GM18861 (cell line): ENCODE results near the gene ELK3.

Experiments used
- ATAC-seq: cut with Tn5 transposase; IDR thresholded peaks from one replicate; pipeline ENCODE4 v1.9.1; 2021; ENCODE audit not compliant: unreplicated experiment

The ELK3 gene

GRCh38 chr12:96187956-96188355, 6.2 kb upstream of the ELK3 start:
- ATAC-seq, result no peak

DNA sequence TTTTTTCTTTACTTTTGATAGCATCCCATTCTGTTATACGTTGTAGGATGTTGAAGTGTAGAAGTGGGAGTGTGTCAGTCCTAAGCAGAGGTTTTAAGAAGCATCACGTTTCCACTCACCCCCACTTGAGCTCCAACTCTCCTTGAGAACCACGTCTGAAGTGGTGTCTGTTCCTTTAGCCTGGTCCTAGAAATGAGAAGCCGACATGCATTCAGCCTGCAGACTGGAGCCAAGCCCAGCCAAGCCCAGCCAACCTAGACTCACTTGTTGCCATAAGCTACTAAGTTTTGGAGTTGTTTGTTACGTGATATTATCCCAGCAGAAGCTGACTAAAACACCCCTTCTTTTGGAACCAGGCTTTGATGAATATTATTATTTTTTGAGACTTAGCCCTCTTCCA, 4.4 kb upstream of the ELK3 start:
- no peak for ATAC-seq

- ATAC-seq, result no peak
Observed at GRCh38 chr12:96190413-96191108, 3.6 kb upstream of the ELK3 start.

- no peak for ATAC-seq
Observed at GRCh38 chr12:96192926-96193573, 1.1 kb upstream of the ELK3 start.

DNA sequence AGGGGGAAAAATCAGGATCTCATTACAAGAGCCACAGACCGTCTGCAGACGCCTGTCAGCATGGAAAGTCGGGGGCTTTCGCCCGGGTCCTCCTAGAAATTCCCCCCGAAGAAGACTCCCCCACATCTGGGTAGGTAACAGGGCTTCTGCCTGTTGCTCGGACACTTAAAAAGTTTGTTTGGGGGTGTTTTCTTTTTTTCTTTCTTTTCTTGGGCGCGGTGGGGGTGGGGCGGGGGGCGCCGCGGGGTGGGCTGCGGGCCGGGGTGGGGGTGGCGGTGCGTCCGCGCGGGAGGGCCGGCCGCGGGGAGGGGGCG, 358 bp downstream of the ELK3 start:
- ATAC-seq, result peak; percentile 0

DNA sequence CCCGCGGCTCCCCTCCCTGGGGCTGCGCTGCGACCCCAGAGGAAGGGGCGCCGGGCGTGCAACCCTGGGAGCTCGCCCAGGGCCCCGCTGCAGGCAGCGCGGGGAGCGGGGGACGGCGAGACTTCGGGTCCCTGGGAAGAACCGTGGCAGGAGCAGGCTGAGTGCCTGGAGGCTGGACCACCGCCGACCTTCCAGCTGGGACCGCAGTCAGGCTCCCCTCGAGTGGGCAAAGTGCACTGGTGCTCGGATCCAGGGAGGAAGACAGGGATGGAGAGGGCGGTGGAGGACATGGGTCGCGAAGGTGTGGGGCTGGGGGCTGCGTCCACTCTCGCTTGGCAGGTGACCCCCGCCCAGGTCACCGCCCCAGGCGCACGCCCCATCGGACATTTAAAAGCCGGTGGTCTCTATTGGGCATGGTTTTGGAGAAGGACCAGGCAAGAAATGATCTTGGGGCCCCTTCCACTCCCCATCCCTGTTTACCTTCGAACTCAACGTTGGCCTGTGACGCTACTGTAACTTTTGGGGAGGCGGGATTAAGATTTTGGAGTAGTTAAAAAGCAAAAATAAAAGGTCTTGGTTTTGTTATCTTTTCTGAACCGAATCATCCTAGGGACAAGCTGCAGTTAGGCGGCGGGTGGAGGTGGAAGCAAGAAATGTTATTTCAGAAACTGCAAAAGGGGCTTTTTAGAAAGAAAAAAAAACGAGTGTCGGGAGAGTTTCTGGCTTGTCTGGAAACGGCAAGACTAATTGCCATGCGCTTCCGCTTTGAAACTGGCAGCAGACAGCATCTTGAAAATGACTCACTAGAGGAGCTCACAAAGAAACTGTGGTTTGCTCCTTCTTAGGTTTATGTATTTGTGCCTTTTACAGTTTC, 1.0 kb downstream of the ELK3 start:
- ATAC-seq, result peak; percentile 79

DNA sequence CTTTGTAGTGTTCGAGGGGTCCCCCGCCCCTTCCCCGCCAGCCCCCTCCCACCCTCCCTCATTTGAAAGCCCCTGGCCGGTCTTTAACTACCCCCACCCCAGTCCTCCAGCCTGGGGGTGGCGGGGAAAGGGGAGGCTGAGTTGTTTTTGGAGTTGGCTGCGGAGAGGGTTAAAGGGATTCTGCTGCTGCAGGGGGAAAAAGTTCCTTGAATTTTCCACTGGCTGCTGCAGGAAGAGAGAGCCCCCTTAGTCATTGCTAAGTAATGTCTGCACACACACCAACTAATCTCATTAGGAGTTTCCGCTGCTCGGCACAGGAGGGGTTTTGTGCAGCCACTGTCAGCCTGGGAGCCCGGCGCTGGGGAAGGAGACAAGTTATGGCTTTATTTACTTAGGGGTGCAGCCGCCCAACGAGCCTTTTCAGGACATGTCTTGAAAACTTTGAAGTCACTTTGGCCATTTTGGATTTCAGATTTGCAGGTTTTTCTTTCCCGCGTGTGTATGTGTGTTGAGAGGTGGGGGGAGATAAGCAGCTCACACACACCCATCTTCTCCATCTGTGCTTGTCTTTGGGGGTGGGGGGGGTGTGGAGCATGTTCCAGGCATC, 1.8 kb downstream of the ELK3 start:
- ATAC-seq, result no peak

DNA sequence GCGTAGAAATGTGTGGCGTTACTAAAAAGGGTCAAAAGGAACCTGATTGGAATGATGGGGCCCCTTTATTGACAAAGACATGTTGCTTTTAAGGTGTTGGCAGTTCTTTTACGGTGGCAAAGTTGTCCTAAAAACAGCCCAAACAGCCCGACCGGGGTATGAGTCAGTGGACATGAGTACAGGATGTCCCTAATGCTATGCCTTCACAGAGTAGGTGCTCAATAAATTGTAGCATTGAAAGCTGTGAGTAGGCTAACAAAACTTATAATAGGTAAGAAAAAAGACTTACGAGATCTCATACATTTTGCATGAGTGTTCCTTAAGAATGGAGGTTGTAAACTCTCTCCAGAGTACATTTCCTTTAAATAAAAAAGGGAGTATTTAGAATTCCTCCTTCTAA, 2.6 kb downstream of the ELK3 start:
- no peak for ATAC-seq

DNA sequence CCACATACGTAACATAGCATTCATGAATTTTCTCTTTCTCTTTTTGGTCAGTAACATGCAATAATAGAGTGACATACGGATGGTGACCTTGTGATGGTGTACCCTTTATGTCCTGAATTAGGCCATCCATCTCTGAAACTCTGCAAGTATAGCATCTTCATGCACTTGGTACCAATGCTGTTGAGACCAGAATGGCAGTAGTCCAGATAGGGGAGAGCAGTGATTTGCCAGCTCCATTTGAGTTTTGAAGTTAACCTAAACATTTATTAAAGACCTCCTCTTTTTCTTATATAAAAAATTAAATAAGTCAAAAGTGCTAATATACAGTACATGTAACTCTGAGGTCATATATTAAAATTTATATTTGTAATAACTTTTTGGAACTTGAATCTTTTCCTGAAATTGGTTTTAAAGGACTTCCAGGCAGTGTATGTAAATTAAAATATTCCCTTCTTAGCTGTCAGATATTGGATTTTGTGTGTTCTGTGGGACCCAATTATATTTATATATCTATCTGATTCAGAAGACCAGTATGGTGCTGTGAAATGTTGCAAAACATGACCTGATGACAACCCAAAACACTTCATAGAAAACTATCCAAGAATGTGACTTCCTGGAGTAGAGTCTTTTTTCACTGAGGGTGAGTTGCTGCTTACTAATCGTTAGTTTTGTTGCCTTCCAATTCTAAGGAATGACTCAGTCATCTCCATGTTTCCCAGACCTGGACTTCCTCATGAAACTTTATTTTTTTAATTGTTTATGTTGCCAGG, 3.5 kb downstream of the ELK3 start:
- ATAC-seq, result no peak

- no peak for ATAC-seq
Observed at GRCh38 chr12:96198965-96199364, 4.8 kb downstream of the ELK3 start.

DNA sequence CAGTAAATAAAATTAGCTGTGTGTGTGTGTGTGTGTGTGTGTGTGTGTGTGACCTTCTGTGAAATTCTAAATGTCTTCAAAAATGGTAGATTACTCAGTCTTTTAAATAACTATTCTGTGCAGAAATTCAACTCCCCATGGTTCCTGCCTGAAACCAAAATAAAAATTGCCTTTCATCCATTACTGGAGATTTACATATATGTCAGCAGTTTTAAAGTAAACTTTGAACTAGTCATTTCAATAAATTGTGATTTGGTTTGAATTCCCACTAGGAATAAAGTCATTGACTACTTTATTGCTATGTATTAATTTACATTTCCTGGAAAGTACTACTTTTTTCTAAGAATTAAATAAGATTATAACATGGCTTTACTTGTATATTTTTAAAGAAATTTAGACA, 5.3 kb downstream of the ELK3 start:
- no peak for ATAC-seq

GRCh38 chr12:96201272-96202227, 7.4 kb downstream of the ELK3 start:
- no peak for ATAC-seq

- ATAC-seq, result no peak
Observed at GRCh38 chr12:96204381-96204780, 10.2 kb downstream of the ELK3 start.

- no peak for ATAC-seq
Observed at GRCh38 chr12:96205908-96206307, 11.7 kb downstream of the ELK3 start.

DNA sequence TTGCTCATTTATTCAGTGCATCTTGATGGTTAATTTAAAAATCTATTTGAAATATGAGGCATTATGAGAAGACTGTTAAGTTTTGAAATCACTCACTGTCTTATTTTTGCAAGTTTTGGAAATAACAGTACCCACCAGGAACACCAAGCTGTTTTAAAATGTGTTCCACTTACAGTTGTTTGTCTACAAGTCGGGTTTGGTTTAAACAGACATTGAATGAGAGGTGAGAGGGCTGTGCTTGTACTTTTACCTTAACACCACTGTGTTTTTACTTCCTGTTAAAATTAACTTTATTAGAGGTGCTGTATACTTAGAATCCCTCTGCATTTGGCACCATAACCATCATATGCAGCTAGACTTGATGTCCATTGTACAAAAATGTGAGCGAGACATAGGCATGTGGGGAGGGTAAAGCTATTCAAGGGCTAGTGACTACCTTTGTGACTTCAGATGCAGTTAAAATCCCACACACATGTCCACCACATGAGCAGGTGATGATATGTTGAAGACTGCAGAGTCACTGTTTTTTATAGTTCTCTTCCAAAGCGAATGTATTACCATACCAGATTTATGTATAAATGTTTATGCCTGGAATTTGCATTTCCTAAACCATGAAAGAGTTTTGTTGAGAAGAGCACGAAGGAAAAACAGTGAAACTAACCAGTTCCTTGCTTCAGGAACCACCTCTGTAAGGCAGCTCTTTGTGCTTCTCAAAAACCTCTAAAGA, 12.9 kb downstream of the ELK3 start:
- no peak for ATAC-seq

DNA sequence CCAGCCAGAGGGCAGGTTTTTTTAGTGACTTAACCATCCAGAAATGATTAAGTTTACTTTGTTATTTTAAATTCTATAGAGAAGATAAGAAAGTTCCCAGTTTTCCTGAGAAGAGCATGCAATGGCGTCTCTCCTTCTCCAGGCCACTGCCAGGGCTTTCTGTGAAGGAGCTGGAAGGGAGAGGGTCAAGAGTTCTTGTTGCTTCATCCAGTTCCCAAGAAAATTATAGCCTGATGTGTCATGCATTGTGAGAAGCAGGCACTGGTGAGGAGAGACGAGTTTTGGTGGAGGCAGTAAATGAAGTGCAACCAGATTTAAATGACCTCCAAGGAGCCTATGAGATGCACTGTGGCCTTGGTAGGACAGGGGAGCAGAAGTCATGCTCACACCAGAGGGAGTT, 14.2 kb downstream of the ELK3 start:
- no peak for ATAC-seq

- ATAC-seq, result peak; percentile 36
Observed at GRCh38 chr12:96208801-96209549, 14.8 kb downstream of the ELK3 start.

GRCh38 chr12:96210376-96211055, 16.3 kb downstream of the ELK3 start:
- ATAC-seq, result no peak
